ENCODE results near the gene CSTPP1.
"Not testable (repeated sequence)": the region's sequence is repeated elsewhere in the genome, so short reads cannot be mapped to it uniquely, and the experiment has no call there.

CSTPP1 gene

GRCh38 chr11:47044119-47044518 is 107.6 kb downstream of the CSTPP1 start:
- no peak for DNase-seq (ENCODE audit: low read depth in 3 of 3, low spot score in 1 of 3)

GRCh38 chr11:47047972-47048371 is 111.4 kb downstream of the CSTPP1 start:
- DNase-seq (ENCODE audit: low read depth in 3 of 3, low spot score in 1 of 3): no peak

GRCh38 chr11:47050284-47050683 is 113.7 kb downstream of the CSTPP1 start:
- no peak for DNase-seq (ENCODE audit: low read depth in 3 of 3, low spot score in 1 of 3)

- no peak for DNase-seq (ENCODE audit: low read depth in 3 of 3, low spot score in 1 of 3)
Measured at GRCh38 chr11:47051217-47051616, 114.7 kb downstream of the CSTPP1 start.

- no peak for DNase-seq (ENCODE audit: low read depth in 3 of 3, low spot score in 1 of 3)
Measured at GRCh38 chr11:47052165-47052564, 115.6 kb downstream of the CSTPP1 start.

GRCh38 chr11:47052576-47052975 is 116.0 kb downstream of the CSTPP1 start:
- DNase-seq (ENCODE audit: low read depth in 3 of 3, low spot score in 1 of 3): no peak

GRCh38 chr11:47055534-47055933 is 119.0 kb downstream of the CSTPP1 start:
- no peak for DNase-seq (ENCODE audit: low read depth in 3 of 3, low spot score in 1 of 3)

GRCh38 chr11:47056261-47056915 is 119.8 kb downstream of the CSTPP1 start:
- no peak for DNase-seq (ENCODE audit: low read depth in 3 of 3, low spot score in 1 of 3)

- DNase-seq (ENCODE audit: low read depth in 3 of 3, low spot score in 1 of 3): no peak
Measured at GRCh38 chr11:47057365-47057764, 120.8 kb downstream of the CSTPP1 start.

- DNase-seq (ENCODE audit: low read depth in 3 of 3, low spot score in 1 of 3): no peak
Measured at GRCh38 chr11:47060807-47061206, 124.2 kb downstream of the CSTPP1 start.

GRCh38 chr11:47061429-47062178 is 125.0 kb downstream of the CSTPP1 start:
- DNase-seq (ENCODE audit: low read depth in 3 of 3, low spot score in 1 of 3): no peak

- no peak for DNase-seq (ENCODE audit: low read depth in 3 of 3, low spot score in 1 of 3)
Measured at GRCh38 chr11:47062736-47063135, 126.2 kb downstream of the CSTPP1 start.

GRCh38 chr11:47067401-47067800 is 130.8 kb downstream of the CSTPP1 start:
- DNase-seq (ENCODE audit: low read depth in 3 of 3, low spot score in 1 of 3): no peak

GRCh38 chr11:47070769-47071168 is 134.2 kb downstream of the CSTPP1 start:
- no peak for DNase-seq (ENCODE audit: low read depth in 3 of 3, low spot score in 1 of 3)

GRCh38 chr11:47071341-47071740 is 134.8 kb downstream of the CSTPP1 start:
- no peak for DNase-seq (ENCODE audit: low read depth in 3 of 3, low spot score in 1 of 3)

- DNase-seq (ENCODE audit: low read depth in 3 of 3, low spot score in 1 of 3): no peak
Measured at GRCh38 chr11:47071791-47072261, 135.3 kb downstream of the CSTPP1 start.

GRCh38 chr11:47078751-47079521 is 142.4 kb downstream of the CSTPP1 start:
- no peak for DNase-seq (ENCODE audit: low read depth in 3 of 3, low spot score in 1 of 3)

- DNase-seq (ENCODE audit: low read depth in 3 of 3, low spot score in 1 of 3): not testable (repeated sequence)
Measured at GRCh38 chr11:47080775-47081174, 144.2 kb downstream of the CSTPP1 start.

GRCh38 chr11:47083913-47084312 is 147.4 kb downstream of the CSTPP1 start:
- no peak for DNase-seq (ENCODE audit: low read depth in 3 of 3, low spot score in 1 of 3)

- no peak for DNase-seq (ENCODE audit: low read depth in 3 of 3, low spot score in 1 of 3)
Measured at GRCh38 chr11:47087801-47088200, 151.2 kb downstream of the CSTPP1 start.

GRCh38 chr11:47093541-47093940 is 157.0 kb downstream of the CSTPP1 start:
- DNase-seq (ENCODE audit: low read depth in 3 of 3, low spot score in 1 of 3): no peak

GRCh38 chr11:47096871-47097270 is 160.3 kb downstream of the CSTPP1 start:
- DNase-seq (ENCODE audit: low read depth in 3 of 3, low spot score in 1 of 3): not testable (repeated sequence)
